HG02642 (cell line): Measurements from ENCODE around the gene PTPRN2.
"Not testable (repeated sequence)": the region's sequence is repeated elsewhere in the genome, so short reads cannot be mapped to it uniquely, and the experiment has no call there.

Source experiments
- ATAC-seq: cut with Tn5 transposase; IDR thresholded peaks from one replicate; pipeline ENCODE4 v1.9.1; 2021; ENCODE audit warnings: mild to moderate bottlenecking; ENCODE audit not compliant: unreplicated experiment, poor library complexity

PTPRN2 gene

GRCh38 chr7:158061884-158062656 lies 525.6 kb downstream of the PTPRN2 start:
- ATAC-seq = no peak

- no peak for ATAC-seq
Observed at GRCh38 chr7:158061026-158061630, 526.5 kb downstream of the PTPRN2 start.

DNA sequence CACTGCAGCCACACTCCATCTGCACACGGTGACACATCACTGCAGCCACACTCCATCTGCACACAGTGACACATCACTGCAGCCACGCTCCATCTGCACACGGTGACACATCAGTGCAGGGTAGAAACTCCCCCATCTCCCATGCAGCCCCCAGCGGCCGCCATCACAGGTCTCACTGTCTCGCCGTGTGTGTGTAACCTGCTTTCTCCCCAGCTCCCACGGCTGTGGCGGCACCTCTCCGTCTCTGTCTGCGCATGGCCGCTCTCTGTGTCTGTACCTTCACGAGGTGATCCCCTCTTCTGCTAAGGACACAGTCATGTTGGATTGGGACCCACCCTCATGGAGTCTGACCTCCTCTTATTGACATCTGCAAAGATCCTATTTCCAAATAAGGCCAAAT lies 527.4 kb downstream of the PTPRN2 start:
- ATAC-seq = no peak

- no peak for ATAC-seq
Observed at GRCh38 chr7:158057446-158057845, 530.2 kb downstream of the PTPRN2 start.

DNA sequence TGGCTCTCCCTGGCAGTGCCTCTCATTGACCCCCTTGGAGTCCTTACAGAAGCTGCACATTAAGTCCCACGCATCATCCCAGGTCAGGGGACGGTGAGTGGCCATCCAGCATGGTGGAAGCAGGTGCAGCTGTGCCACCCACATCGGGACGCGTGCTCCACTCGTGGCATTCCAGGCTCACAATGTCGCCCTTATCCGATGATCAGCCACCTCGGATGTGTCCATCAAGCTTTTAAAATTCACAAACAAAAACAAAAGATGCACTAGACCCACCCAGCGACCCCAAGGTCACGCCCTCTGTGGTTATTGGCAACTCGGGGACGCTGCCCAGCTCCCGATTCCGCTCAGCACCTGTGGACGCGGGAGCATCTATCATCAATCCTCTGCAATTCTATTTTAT lies 530.9 kb downstream of the PTPRN2 start:
- no peak for ATAC-seq

GRCh38 chr7:158055726-158056510 lies 531.7 kb downstream of the PTPRN2 start:
- ATAC-seq = no peak

- no peak for ATAC-seq
Observed at GRCh38 chr7:158054611-158055010, 533.0 kb downstream of the PTPRN2 start.

DNA sequence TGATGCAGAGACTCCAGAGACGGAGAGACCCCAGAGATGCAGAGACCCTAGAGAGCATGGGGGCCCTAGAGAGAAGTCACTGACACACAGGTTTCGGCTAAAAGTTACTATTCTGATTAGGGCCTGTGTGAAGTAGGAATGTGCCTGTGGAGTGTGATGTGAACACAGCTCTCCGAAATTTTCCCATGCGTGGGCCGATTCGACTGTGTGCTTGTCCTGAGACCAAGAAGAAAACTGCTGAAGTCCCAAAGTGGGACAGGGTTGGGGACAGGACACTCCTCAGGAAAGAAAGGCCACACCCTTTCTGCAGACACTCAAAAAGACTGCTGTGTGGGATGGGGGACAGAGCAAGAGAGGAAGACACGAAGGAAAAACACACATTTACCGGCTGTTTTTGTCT lies 533.5 kb downstream of the PTPRN2 start:
- no peak for ATAC-seq

DNA sequence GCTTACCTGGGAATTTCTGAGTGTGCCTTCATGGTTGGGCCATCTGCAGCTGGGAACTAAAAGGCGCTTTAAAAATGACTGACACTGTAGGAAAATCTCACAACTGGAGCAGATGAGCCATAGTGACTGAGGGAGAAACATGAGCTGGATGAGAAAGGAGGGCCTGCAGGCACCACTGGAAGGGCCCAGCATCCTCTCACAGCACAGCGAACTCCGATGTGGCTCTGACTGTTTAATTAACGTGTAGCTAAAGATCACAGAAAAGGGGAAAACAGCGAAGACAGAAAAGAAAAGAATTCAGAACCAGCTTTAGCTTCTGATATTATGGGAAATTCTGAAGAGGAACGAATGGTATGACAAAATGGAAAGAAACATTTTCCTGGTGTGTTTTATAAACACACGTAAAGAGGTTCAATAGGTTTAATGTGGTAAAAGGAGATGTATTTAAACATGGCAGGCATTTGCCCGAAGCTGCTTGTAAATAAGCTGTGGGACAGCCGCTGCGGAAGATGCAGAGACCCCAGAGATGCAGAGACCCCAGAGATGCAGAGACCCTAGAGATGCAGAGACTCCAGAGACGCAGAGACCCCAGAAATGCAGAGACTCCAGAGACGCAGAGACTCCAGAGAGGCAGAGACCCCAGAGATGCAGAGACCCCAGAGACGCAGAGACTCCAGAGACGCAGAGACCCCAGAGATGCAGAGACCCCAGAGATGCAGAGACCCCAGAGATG lies 534.3 kb downstream of the PTPRN2 start:
- no peak for ATAC-seq

GRCh38 chr7:158052381-158053060 lies 535.1 kb downstream of the PTPRN2 start:
- no peak for ATAC-seq

DNA sequence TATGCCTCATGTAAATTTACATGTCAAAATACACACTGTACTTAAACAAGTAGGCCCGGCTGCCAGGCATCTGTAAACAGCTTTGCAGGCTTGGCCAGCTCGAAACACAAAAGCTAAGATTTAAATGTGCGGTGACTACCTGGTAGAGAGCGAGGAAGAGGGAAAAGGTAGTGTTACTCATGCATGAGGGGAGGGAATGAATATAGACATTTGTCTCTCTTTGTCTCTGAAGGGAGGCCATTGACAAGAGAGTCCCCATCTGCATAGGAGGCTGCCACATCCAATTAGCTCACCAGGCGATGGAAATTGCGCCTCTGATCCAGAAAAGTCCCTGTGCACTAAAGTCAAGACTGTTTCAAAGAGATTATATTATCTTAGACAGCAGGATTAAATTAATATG lies 535.8 kb downstream of the PTPRN2 start:
- no peak for ATAC-seq

- no peak for ATAC-seq
Observed at GRCh38 chr7:158050978-158051651, 536.5 kb downstream of the PTPRN2 start.

- no peak for ATAC-seq
Observed at GRCh38 chr7:158050441-158050977, 537.1 kb downstream of the PTPRN2 start.

DNA sequence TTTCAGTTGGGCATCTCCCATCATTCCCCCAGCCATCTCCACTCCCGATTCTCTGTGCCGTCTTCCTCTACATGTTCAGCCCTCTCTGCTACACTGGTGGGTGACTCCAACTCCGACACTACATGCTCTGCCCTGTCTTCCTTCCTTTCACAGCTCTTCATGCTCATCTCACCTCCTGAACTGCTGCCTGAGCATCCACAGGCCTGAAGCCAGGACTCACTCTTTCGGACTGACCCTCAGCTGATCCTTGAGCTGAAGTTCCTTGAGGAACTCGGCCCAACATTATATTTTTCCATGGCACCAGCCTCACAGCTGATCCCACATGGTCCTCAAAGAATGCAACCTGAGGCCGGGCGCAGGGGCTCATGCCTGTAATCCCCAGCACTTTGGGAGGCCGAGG lies 538.4 kb downstream of the PTPRN2 start:
- ATAC-seq = no peak

- no peak for ATAC-seq
Observed at GRCh38 chr7:158048569-158048968, 539.1 kb downstream of the PTPRN2 start.

GRCh38 chr7:158047391-158048059 lies 540.1 kb downstream of the PTPRN2 start:
- ATAC-seq = no peak

DNA sequence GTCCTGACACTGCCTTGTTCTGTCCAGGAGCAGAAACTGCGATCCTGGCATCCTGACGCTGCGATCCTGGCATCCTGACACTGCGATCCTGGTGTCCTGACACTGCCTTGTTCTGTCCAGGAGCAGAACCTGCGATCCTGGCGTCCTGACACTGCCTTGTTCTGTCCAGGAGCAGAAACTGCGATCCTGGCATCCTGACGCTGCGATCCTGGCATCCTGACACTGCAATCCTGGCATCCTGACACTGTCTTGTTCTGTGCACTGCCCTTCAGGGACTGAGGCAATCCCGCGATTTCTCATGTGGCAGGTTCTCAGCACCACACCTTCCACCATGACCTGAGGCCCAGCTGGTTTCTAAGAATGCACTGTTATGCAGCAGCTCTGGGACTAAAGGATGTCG lies 541.4 kb downstream of the PTPRN2 start:
- not testable (repeated sequence) for ATAC-seq

DNA sequence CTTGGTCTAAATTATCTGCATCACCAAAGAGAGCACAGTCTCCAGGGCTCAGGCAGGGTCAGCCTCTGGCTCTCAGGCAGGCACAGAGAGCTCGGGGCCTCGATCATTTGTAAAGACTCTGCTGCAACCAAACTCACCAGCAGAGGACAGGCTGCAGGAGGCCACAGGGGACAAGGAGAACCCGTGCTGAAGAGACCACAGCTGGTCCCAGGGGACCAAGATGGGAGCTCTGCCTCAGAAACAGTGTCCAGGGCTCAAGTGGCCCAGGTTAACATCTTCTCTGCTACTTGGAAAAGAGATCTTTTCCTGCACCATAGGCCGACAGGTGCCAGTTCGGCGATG lies 543.2 kb downstream of the PTPRN2 start:
- ATAC-seq = no peak
